Stomach (tissue), 4 donors: ENCODE measurements around the gene DEPDC4.

ENCODE experiments used
- POLR2A ChIP-seq, 4 donors: fragments of 450-650 bp; IDR thresholded peaks; one replicate each; pipeline ENCODE4 v1.6.1; 2016; ENCODE audit warnings: antibody characterized with exemption in 4 of 4, control low read depth in 2 of 4, mild to moderate bottlenecking in 1 of 4, moderate library complexity in 1 of 4
- POLR2AphosphoS5 ChIP-seq, 3 donors: sonication (generic); formaldehyde crosslinking; IDR thresholded peaks; one replicate each; pipeline ENCODE4 v1.6.1; 2016; ENCODE audit warnings: antibody characterized with exemption in 3 of 3
- TF ChIP-seq, protein P1 (sequence below), 7 experiments: fragments of 450-650 bp in 4 of 7; fragments of 200-600 bp in 3 of 7; sonication (generic) in 3 of 7; IDR thresholded peaks; one replicate each; pipeline ENCODE4 v1.5.1; 2016 to 2019; ENCODE audit warnings: antibody characterized with exemption in 7 of 7, control low read depth in 2 of 7, mild to moderate bottlenecking in 1 of 7

DNA sequence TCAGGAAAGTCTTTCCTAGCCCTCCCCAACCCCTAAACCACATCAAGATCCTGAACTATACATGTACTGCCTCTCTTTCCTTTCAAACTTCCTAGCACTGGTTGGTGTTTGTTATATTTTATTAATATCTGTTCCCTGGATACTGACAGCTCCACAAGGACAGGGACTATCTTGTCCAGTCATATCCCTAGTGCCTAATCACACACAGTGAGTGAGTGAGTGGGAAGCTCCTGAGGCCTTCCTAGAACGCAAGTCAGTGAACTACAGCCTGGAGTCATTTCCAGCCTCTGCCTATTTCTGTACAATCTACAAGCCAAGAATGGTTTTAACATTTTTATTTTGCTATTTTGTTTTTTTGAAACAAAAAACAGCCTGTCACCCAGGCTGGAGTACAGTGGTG lies 73.8 kb downstream of the DEPDC4 start:
- TF ChIP-seq, protein P1, sequence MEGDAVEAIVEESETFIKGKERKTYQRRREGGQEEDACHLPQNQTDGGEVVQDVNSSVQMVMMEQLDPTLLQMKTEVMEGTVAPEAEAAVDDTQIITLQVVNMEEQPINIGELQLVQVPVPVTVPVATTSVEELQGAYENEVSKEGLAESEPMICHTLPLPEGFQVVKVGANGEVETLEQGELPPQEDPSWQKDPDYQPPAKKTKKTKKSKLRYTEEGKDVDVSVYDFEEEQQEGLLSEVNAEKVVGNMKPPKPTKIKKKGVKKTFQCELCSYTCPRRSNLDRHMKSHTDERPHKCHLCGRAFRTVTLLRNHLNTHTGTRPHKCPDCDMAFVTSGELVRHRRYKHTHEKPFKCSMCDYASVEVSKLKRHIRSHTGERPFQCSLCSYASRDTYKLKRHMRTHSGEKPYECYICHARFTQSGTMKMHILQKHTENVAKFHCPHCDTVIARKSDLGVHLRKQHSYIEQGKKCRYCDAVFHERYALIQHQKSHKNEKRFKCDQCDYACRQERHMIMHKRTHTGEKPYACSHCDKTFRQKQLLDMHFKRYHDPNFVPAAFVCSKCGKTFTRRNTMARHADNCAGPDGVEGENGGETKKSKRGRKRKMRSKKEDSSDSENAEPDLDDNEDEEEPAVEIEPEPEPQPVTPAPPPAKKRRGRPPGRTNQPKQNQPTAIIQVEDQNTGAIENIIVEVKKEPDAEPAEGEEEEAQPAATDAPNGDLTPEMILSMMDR (IDR thresholded peaks at IDR 0.05) = no peak
- TF ChIP-seq POLR2A (IDR thresholded peaks at IDR 0.05) (no peak), POLR2AphosphoS5 (IDR thresholded peaks at IDR 0.05) (no peak)
